Ramos (cell line): ENCODE results near the gene PDE4B.

Experiments
- in situ Hi-C: fragments of 300-500 bp; cut with MboI; formaldehyde crosslinking; loops from one replicate; pipeline ENCODE4 v1.14.3; 2022; ENCODE audit warnings: low sequenced_read_pairs; ENCODE audit not compliant: unreplicated experiment

The PDE4B gene

DNA sequence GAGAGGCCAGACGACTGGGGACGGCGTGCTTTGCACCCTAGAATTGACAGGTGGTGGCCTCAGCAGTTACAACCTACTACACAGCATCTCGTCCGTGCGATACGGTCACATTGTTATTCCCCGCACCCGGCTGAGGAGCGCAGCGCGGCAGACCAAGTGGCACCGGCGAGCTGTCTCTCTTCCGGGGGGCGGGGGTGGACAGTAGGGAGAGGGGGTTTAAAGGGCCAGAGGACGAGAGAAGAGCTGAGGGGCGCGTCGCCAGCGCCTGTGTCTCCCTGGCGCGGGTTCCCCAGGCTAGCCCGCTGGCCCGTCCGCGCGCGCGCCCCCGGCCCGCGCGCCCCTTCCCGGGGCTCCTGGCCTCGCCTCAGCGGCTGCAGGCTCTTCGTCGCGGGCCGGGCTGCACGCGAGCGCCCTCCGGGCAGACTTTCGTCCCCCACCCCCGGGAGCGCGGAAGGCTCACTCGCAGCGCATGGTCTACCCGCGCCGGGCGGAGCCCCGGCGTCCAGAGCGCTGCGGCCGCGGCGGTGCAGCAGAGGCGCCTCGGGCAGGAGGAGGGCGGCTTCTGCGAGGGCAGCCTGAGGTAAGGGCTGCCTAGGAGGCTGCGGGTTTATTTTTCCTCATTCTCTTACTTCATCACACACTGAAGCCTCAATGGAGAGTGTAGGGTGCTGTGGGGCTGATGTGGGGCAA lies at the start of gene PDE4B:
Gene PDE4B, plus strand, starts transcription at position 227 of the 690 bp plus-strand sequence.
- in situ Hi-C loops: no loop called here

DNA sequence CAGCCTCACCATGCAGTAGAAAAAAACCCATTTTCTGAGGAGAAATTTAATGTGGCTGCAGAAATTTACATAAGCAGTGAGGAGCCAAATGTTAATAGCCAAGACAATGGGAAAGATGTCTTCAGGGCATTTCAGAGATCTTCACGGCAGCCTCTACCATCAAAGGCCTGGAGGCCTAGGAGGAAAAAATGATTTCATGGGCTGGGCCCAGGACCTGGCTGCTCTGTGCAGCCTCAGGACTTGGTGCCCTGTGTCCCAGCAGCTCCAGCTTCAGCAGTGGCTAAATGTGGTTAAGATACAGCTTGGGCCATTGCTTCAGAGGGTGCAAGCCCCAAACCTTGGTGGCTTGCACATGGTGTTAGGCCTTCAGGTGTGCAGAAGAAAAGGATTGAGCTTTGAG lies 48.0 kb upstream of the PDE4B start:
- in situ Hi-C loops: no loop called here

DNA sequence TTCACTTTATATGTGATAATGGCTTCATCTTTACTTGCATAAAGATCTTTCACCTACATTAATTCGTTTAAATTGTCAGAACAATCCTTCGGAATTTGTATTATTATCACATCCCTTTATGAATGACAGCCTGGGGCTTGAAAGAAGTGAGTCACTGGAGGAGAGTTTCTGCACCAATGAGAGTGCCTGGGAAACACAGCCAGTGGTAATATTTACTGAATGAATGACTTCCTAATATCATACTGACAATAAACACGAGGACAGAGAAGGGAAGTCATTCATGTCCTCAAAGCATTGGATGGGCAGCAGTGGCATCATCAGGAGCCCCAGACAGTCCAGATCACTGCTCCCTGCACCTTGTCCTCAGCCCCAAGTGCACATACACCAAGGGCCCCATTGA lies 40.7 kb upstream of the PDE4B start:
- in situ Hi-C loops: no loop called here

DNA sequence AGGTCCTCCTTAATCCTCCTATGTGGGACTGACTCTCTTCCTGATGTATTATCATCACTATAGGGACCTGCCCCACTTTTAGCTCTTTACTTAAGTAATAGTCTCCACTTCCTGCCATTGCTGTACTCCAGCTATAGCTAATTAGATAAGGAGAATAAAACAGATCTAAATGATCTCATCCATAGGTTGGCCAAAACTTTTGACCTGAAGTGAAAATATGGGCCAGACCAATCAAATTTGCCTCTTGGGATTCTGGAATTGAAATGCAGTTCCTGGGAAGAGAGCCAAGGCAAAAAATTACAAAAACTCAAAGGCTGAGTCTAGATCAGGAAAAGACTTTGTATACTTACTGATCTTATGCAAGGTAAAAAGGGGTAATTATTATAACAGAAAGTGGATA lies 36.1 kb upstream of the PDE4B start:
- in situ Hi-C loops: no loop called here

DNA sequence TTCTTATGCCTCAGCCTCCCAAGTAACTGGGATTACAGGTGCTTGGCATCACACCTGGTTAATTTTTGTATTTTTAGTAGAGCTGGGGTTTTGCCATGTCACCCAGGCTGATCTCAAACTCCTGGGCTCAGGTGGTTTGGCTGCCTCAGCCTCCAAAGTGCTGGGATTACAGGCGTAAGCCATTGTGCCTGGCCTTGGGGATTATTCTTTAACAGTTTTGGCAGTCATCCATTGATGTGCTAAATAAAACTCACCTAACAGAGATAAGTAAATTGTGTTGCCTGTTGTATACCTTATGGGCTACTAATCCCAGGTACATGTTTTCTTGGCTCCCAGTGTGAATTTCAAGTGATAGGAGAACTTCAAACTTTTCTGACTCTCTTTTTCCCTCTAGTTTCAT lies 35.2 kb upstream of the PDE4B start:
- in situ Hi-C loops: no loop called here

DNA sequence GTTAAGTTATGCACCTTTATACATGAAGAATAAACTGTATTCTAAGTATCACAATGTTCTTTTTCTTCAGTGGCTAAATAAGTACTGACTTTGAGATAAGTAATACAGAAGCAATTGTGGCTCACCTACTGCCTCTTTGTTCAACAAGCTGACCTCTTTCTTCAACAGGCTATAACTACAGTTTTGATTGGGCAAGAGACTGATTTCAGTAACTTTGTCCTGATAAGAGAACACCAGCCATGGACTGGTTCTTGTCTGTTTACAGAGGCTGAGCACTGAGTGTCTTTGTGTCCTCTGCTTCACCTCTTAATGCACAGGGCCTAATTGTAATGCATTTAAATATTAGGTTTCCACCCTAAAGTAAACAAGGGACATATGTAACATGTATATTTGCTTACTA lies 34.6 kb upstream of the PDE4B start:
- in situ Hi-C loops: no loop called here

DNA sequence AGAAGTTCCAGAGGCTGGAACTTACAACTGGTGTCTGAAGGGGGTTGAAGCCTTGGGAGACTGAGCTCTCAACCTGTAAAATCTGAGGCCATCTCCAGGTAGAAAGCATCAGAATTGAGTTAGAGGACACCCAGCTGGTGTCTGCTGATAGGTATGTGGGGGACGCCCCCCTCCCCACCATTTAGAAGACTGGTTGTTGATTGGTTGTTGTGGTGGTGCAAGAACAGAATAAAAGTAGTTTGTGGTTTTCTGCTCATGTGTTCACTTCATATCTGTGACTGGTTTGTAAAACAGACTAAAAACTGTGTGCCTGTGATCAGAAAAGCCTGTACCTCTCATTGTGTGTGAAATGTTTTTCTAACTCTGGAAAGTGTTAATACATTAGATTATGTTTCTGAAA lies 33.2 kb upstream of the PDE4B start:
- in situ Hi-C loops: no loop called here

DNA sequence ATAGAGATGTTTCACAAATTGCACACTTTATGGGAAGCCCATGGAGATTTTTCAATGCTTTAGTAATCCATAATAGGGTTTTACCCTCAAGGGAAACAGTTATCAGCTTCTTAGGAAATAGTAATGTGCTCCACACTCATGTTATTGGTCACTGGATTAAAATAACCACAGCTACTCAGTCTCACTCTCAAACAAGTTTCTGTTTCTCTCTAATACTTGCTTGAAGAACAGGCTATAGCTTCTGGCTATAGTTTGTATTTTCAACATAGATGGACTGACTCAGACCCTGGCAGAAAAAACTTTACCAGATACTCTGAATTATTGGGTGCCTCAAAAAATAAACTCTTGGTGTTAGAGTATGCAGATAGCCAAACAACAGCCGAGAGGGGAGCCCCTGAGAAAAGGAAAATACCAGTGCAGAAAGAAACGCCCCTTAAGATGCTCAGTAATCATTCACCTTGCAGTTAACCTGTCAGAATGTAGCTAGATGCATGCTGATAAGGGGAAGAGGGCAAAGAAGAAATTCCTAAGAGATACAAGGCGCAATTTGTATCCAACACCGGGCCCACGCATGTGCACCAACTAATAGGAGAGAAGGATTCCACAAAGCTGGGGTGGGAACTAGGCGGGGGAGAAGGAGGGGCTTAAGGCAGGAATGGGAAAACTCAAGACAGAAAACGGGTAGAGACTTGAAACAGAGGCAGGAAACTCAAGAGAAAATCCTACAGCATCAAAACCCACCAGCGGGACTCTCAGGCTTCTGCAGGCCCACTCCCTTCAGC lies 30.4 kb upstream of the PDE4B start:
- in situ Hi-C loops: no loop called here

DNA sequence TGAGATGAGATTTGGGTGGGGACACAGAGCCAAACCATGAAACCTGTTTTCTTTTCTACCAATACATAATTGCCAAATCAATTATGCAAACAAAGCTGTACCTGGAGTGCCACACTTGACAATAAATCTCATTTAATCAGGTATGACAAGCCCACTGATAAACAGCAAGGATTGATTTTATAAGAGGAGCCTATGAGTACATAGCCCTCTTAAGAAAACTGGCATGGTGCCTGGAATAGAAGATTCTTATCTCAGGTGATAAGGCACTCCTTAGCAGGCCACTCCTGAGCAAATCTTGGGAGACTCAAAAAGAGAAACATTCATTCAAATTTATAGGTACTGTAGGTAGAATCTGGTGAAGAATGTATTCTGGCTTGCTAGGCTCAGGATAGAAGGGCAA lies 28.6 kb upstream of the PDE4B start:
- in situ Hi-C loops: no loop called here

DNA sequence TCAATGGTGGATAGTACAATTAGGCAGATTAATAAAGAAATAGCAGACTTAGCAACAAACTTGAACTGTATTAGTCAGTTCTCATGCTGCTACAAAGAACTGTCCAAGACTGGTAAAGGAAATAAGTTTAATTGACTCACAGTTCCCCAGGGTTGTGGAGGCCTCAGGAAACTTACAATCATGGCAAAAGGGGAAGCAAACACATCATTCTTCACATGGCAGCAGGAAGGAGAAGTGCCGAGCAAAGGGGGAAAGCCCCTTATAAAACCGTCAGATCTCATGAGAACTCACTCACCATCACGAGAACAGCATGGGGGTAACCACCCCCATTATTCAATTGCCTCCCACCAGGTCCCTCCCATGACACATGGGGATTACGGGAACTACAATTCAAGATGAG lies 27.1 kb upstream of the PDE4B start:
- in situ Hi-C loops: no loop called here

DNA sequence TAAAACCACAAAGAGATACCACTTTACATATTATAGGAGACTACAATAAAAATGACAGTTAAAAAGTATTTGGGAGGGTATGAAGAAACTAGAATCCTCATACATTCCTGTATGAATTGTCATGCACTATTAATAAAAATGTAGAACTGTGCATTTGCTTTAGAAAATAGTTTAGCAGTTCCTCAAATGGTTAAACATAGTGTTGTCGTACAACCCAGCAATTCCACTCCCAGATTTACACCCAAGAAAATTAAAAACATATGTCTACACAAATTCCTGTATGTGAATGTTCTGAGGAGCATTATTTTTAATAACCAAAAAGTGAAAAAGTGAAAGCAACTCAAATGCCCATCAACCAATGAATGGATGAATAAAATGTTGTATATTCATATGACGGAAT lies 23.1 kb upstream of the PDE4B start:
- in situ Hi-C loops: no loop called here

DNA sequence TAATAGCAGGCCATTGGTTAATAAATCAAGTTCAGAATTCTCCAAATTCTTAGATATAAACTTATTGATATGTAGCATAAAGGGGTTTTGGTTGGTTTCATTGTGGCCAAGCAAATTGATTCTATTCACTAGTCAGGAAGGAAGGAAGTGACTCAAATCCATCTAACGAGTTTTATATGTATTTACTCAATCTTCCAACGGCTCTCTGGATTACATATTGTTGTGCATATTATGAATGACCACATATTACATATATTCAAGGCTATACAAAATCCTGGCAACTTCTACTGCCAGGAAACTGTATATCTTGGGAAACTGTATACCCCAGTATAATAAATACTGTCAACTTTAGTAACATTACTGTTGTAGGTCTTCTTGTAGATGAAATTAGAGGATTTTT lies 20.1 kb upstream of the PDE4B start:
- in situ Hi-C loops: no loop called here

DNA sequence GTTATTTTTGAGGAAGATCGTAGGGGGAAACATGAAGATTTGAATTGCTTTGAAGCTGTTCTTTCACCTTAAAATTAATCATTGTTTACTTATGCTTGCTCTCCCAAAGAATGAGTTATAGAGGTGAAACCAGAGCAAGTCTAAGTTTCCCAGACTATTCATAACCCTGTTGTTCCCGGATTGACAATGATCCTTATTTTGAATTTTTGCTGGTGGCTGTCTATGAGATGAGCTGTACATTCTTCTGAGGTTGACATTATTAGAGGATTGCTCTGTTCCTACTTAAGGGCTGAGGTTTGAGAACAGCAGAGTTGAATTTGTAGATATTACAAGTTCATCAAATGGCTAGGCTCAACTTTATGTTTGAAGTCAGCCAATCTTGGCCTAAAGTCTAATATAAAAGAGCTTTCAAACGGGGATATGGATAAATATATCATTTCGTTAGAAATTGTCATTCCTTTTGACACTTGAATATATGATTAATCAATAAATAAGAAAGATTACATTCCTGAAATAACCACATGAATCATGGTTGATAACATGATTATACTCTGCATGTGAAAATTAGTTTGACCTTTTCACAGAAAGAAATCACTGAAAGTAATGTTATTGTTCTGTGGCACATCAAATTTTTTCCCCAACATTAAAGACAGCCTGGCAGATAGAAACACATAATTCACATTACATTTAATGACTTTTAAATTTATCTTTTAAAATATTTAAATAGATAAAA lies 19.1 kb upstream of the PDE4B start:
- in situ Hi-C loops: no loop called here

DNA sequence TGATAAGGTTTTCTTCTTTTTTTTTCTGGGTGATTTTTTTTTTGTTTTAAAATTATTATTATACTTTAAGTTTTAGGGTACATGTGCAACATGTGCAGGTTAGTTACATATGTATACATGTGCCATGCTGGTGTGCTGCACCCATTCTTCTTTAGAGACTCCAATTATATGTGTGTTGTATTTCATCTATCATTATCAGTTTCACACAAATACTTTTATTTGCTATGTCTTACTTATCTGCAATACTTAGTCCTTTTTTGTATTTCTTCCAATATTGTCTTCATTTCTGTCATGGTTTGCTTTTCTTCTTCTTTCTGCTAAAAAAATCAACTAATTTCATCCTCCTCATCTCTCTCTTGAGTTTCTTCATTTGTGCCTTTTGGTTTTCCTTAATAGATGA lies 3.9 kb upstream of the PDE4B start:
- in situ Hi-C loops: no loop called here

DNA sequence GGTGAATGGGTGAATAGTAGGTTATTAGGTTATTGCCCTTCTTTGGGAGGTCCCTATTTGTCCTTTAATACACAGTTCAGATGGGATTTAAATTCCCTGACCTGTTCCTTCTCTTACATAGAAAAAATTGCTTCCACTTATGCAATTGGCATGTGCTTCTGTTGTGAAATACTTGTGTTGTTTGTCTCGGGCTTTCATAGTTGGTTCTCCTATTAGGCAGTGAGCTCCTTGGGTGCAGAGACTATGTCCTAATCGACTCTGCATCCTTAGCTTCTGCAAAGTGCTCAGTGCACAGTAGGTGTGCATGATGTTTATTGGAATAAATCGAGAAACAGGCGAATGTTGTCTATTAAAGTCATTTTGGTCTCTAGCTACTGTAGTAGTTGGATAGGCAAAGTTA lies 1.3 kb upstream of the PDE4B start:
- in situ Hi-C loops: no loop called here

DNA sequence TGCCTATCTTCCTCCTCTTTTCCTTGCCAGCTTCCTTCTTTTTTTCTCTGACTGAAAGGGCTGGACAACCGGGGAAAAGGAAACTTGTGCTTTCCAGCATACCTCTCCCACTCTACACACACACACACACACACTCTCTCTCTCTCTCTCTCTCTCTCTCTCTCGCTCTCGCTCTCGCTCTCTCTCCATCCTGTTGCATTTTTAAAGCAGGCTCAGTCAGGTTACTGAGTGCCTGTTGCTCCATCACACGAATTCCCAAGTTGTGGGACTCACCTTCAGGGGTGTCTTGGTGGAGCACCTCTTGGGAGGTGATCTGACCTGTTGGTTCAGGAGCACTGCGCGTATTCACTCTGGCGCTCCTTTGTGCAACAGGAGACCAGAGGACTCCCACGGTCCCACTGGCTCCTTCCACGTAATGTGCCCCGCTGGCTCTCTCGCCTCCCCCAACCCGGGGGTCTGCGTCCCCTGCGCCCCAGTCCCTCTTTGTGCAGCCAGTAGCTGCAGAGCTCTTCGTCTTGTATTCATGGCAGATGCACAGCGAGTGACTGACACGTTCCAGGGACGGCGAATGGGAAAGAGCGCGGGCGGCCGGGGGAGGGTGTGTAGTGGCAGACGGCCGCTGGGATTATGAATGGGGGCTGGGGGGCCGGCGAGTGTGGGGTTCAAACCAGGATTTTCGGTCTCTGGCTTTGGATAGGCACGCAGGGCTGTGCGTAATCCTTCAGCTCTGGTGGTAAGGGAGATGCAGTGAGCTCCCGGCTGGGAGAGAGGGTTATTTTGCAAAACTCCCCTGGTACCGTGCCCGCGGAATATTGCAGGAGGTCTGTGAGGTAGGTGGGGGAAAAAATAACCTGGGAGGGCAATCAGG lies 660 bp upstream of the PDE4B start:
- in situ Hi-C loops: no loop called here

DNA sequence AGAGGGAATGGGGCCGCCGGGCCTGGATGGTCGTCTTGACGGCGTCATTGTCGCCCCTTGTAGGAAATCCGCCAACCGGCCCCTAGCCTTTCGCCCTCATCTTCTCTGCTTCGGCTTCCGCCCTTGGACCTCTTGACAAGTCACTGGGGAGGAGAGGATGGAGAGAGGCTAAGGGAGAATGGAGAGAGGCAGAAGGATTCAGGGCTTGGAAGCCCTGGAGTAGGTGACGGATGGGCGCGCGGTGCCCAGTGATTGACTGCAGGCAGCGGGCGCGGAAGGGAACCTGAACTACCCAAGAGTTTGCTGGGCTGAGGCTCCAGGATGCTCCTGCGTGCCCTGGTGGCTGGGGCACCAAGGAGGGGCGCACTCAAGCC lies 651 bp downstream of the PDE4B start:
- in situ Hi-C loops: no loop called here

DNA sequence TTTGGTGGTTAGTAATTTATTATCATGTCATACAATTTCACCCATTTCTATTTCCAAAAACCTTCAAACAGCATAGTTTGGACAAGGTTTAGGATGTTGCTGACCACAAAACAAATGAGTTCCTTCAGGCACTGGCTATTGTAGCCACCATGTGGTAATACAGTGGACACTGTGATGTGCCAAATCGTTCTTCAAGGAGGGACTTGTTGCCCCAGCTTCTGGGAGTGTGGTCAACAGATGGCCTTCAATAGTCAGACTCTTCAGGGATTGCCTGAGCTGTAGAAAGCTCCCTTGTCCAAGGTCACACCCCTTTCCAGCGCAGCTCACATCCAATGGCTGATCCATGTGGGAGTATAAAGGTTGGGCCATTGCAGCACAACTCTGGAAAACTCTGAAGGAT lies 2.6 kb downstream of the PDE4B start:
- in situ Hi-C loops: no loop called here

DNA sequence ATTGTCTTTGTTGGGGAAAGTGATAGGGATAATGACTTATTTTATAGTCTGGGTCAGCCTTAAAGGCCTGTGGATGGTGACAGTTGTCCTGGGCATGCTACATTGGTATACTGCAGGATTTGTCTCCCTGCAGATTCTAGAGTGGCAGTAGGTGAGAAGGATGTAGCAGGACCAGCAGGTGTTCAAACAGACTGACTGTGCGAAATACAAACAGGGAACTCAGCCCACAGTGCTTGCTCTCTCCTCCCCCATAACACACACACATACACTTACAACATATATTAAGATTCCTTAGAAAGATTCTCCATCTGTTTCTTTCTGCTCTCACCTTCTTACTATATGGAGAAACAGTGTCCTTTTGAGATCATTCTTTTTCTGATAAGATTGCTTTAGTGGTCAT lies 6.9 kb downstream of the PDE4B start:
- in situ Hi-C loops: no loop called here

DNA sequence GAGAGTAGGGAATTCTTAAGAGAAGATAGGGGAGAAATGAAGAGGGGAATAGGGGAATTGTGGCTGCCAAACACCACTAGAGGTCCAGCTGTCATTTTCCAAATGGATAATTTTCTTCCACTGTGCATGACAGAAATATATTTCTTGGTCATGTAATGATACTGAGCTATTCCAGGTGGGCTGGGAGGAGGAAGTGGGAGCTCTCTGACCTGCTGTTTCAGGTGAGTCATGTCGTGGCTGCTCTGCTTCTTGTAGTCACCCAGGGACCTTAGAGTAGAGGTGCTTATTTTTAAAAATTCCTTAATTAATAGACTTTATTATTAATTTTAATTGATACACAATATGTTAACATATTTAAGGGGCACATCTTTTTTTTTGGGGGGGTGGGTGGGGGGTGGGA lies 11.9 kb downstream of the PDE4B start:
- in situ Hi-C loops: no loop called here

DNA sequence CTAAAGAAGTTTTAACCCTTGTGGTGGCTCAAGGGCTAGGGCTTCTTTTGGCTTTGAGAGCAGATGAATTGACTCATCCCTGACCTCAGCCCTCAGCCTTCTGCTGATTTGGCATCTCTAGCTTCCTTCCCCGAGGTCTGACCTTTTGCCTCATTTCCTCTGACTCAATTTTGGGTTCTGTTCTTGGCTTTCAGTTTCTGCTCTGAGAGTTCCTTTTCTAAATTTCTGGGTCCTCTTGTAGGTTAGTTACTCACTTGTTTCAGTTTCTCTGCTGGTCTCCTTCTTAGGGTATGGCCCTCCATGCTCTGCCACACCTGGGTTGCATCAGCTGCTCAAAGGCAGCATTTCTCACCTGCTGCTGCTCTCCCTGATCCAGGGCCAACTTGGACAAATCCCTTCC lies 19.4 kb downstream of the PDE4B start:
- in situ Hi-C loops: no loop called here
